ENCODE measurements around the gene FLNB.

The FLNB gene

GRCh38 chr3:58116985-58117384, 108.8 kb downstream of the FLNB start:
- peaks cover 91% of the 10 kb centered on the region for H3K36me3 ChIP-seq (replicated peaks)
- H3K4me3 ChIP-seq (ENCODE audit: low read depth, low read length): no peak overlapping the region
- DNase-seq: no peak
- in situ Hi-C loops (cut with HindIII; ENCODE audit: low pct_ligation_motif_present, low sequenced_read_pairs): no loop called here
- TF ChIP-seq CTCF (IDR thresholded peaks at IDR 0.05; ENCODE audit: low read depth, low read length, missing control alignments): no peak
- H3K27me3 ChIP-seq (replicated peaks): no peaks in the 10 kb centered on the region
- H3K27ac ChIP-seq: no peak overlapping the region

DNA sequence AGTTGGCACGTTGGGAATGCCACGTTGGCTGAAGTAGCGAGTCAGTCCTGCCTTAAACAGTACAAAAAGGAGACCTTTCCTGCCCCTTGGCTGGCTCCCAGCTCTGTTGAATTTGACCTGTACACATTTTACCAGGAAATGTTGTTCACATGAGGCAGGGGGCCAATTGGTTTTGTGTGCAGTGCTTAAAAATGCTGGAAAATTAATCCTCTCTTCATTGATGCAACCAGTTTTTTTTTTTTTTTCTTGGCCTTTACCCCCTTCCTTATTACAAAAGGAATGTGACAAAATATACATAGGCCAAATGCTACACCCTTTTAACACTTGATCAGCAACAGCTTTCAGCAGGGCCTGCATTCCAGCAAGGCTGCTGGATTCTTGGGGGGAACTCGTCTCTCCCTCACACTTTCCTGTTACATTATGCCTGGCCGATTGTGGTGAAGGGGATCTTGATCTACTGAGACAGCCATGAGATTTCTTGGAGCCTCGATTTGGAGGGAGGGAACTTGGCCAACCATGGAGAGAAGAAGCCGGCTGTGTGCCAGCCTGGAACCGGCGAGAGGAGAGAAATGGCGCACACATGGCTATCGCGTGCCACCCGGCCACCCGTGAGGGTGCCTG, 109.4 kb downstream of the FLNB start:
- no peak for TF ChIP-seq CTCF (IDR thresholded peaks at IDR 0.05; ENCODE audit: low read depth, low read length, missing control alignments)
- peak overlapping the region; percentile 16 for H3K27ac ChIP-seq

GRCh38 chr3:58119186-58119585, 111.0 kb downstream of the FLNB start:
- no peak for TF ChIP-seq CTCF (IDR thresholded peaks at IDR 0.05; ENCODE audit: low read depth, low read length, missing control alignments)
- Histone ChIP-seq H3K27me3 (replicated peaks) (no peaks in the 10 kb centered on the region), H3K27ac (no peak overlapping the region), H3K36me3 (replicated peaks) (peaks cover 89% of the 10 kb centered on the region), H3K4me3 (ENCODE audit: low read depth, low read length) (no peak overlapping the region)
- no peak for DNase-seq
- in situ Hi-C loops (cut with HindIII; ENCODE audit: low pct_ligation_motif_present, low sequenced_read_pairs): no loop called here

More for the DNA sequence above, 109.4 kb downstream of the FLNB start:
- Histone ChIP-seq H3K27me3 (replicated peaks) (no peaks in the 10 kb centered on the region), H3K4me3 (ENCODE audit: low read depth, low read length) (no peak overlapping the region), H3K36me3 (replicated peaks) (peaks cover 90% of the 10 kb centered on the region)
- in situ Hi-C loops (cut with HindIII; ENCODE audit: low pct_ligation_motif_present, low sequenced_read_pairs): no loop called here
- DNase-seq: peak; percentile 24

DNA sequence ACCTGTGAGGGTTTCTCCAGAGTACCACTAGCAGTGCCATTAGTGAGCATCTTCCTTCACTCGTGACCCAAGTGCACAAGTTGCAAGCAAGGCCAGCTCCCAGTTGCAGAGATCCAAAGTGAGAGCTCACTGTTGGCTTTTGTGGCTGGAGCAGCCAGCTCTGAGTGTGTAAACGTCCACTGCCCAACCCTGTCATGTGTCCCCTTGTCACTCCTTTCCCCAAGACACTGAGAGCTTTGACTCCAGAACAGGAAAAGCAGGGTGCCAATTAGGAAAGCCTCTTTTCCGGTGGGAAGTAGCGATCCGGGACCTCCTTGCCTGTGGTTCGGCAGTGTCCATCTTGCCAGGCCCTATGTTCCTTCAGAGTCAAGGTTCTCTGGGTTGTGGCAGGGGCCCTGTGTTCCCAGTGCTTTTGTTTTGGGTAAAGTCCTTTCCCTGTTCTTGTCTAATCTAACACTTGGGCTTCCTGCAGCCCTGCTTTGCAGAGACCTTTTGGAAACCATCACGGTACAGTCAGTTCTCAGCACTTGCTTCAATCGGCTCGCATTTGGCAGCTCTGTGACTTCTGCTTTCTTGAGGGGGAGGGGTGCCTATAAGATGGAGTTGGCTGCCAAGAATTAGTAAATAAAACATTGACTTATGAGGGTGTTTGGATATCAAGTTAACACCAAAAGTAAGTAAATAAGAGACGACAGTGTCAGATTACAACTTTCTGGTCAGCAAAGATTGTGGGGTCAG, 112.0 kb downstream of the FLNB start:
- Histone ChIP-seq H3K36me3 (replicated peaks) (peaks cover 91% of the 10 kb centered on the region), H3K27me3 (replicated peaks) (no peaks in the 10 kb centered on the region), H3K4me3 (ENCODE audit: low read depth, low read length) (no peak overlapping the region), H3K27ac (no peak overlapping the region)
- in situ Hi-C loops (cut with HindIII; ENCODE audit: low pct_ligation_motif_present, low sequenced_read_pairs): no loop called here
- no peak for DNase-seq
- TF ChIP-seq CTCF (IDR thresholded peaks at IDR 0.05; ENCODE audit: low read depth, low read length, missing control alignments): no peak

DNA sequence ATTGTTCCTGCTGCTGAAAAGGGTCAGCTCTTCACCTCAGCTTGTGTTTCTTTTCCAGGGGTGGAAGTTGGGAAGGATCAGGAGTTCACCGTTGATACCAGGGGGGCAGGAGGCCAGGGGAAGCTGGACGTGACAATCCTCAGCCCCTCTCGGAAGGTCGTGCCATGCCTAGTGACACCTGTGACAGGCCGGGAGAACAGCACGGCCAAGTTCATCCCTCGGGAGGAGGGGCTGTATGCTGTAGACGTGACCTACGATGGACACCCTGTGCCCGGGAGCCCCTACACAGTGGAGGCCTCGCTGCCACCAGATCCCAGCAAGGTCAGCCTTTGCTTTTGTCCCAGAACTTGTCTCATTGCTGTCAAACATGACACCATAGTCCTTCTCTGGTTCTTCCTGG, 113.0 kb downstream of the FLNB start:
- in situ Hi-C loops (cut with HindIII; ENCODE audit: low pct_ligation_motif_present, low sequenced_read_pairs): no loop called here
- Histone ChIP-seq H3K4me3 (ENCODE audit: low read depth, low read length) (no peak overlapping the region), H3K27ac (no peak overlapping the region), H3K36me3 (replicated peaks) (peaks cover 91% of the 10 kb centered on the region), H3K27me3 (replicated peaks) (no peaks in the 10 kb centered on the region)
- no peak for TF ChIP-seq CTCF (IDR thresholded peaks at IDR 0.05; ENCODE audit: low read depth, low read length, missing control alignments)
- no peak for DNase-seq
